Measurements from ENCODE around the gene VPS26C. TPM values are rescaled to one million over a fixed set of nuclear protein-coding genes. Genes with fewer than 3 reads are reported as not detected.

The VPS26C gene
- total and polyA plus RNA-seq, 12 donors, result 22.3 to 57.5 (median 46.3) TPM

- H3K4me1 ChIP-seq, result peaks cover 5 to 55% (median 41%) of the 10 kb centered on the region in 9 donors
- intact Hi-C loops (cut with DNase I), result loop anchor here in 7 of 10 donors (10.0 kb wide), 8 partner anchors 71 to 321 kb away; partner anchors contain the start of gene DYRK1A (in 1 of the 7)
- TF ChIP-seq CTCF (IDR thresholded peaks at IDR 0.05), result no peak
Measured at GRCh38 chr21:37263827-37264600, 3.1 kb downstream of the VPS26C start.

GRCh38 chr21:37259426-37259825, 7.7 kb downstream of the VPS26C start:
- Histone ChIP-seq H3K9me3 (no peaks in the 10 kb centered on the region), H3K36me3 (peaks cover 0 to 17% (median 0%) of the 10 kb centered on the region in 9 donors), H3K27me3 (no peaks in the 10 kb centered on the region), H3K4me3 (no peak overlapping the region), H3K4me1 (peaks cover 0 to 51% (median 35%) of the 10 kb centered on the region in 9 donors), H3K27ac (no peak overlapping the region)
- TF ChIP-seq CTCF (IDR thresholded peaks at IDR 0.05), result no peak
- WGBS, 2 donors, result 81 to 86% methylated on average over 5 of the region's 5 CpGs
- DNase-seq, result no peak
- intact Hi-C loops (cut with DNase I), result no loop called here
- no peak for ATAC-seq

More at GRCh38 chr21:37263827-37264600, 3.1 kb downstream of the VPS26C start:
- DNase-seq, result no peak
- Histone ChIP-seq H3K27ac (peak overlapping the region in 2 of 10 donors; percentile 19 to 33), H3K4me3 (no peak overlapping the region), H3K27me3 (no peaks in the 10 kb centered on the region), H3K36me3 (peaks cover 0 to 17% (median 0%) of the 10 kb centered on the region in 9 donors), H3K9me3 (no peaks in the 10 kb centered on the region)
- WGBS, 2 donors, result 83 to 87% methylated on average over 6 of the region's 6 CpGs
- no peak for ATAC-seq

GRCh38 chr21:37257967-37258877, 8.9 kb downstream of the VPS26C start:
- Histone ChIP-seq H3K4me1 (peaks cover 0 to 46% (median 30%) of the 10 kb centered on the region in 9 donors), H3K27me3 (no peaks in the 10 kb centered on the region), H3K36me3 (peaks cover 0 to 17% (median 0%) of the 10 kb centered on the region in 9 donors), H3K4me3 (peak overlapping the region; percentile 34 to 69 (median 60)), H3K27ac (peak overlapping the region in 9 of 10 donors; percentile 64 to 79 (median 68)), H3K9me3 (no peaks in the 10 kb centered on the region)
- intact Hi-C loops (cut with DNase I), result no loop called here
- DNase-seq (peak; percentile 55 to 59), ATAC-seq (peak; percentile 53 to 83 (median 72))
- TF ChIP-seq CTCF (IDR thresholded peaks at IDR 0.05), result no peak
- WGBS, 2 donors, result 7 to 12% methylated on average over 55 of the region's 55 CpGs

GRCh38 chr21:37257511-37257966, 9.6 kb downstream of the VPS26C start:
- WGBS, 2 donors, result 2% methylated on average over 22 of the region's 22 CpGs
- H3K4me1 ChIP-seq, result peaks cover 0 to 46% (median 29%) of the 10 kb centered on the region in 9 donors
- H3K36me3 ChIP-seq, result peaks cover 0 to 17% (median 0%) of the 10 kb centered on the region in 9 donors
- peak overlapping the region; percentile 34 to 69 (median 60) for H3K4me3 ChIP-seq
- DNase-seq (peak in 1 of 2 donors; percentile 21), ATAC-seq (peak; percentile 45 to 63 (median 58))
- no peaks in the 10 kb centered on the region for H3K27me3 ChIP-seq
- peak overlapping the region in 9 of 10 donors; percentile 64 to 79 (median 68) for H3K27ac ChIP-seq
- peak in 1 of 9 donors; percentile 16 for TF ChIP-seq CTCF (IDR thresholded peaks at IDR 0.05)
- intact Hi-C loops (cut with DNase I), result no loop called here
- no peaks in the 10 kb centered on the region for H3K9me3 ChIP-seq
